ENCODE data around the gene RAI14.

RAI14 gene

GRCh38 chr5:34847056-34847455 is 190.9 kb downstream of the RAI14 start:
- TF ChIP-seq SUZ12 (IDR thresholded peaks at IDR 0.05; ENCODE audit: extremely low read depth, insufficient read depth, insufficient read length), result no peak
- TF ChIP-seq ZNF274 (IDR thresholded peaks at IDR 0.05; ENCODE audit: low read depth, low read length), result no peak
- no peak for TF ChIP-seq YY1 (IDR thresholded peaks at IDR 0.05; ENCODE audit: insufficient read depth, insufficient read length)
- no peaks in the 10 kb centered on the region for H3K9me3 ChIP-seq (ENCODE audit: insufficient read depth, low read length)
- DNase-seq (ENCODE audit: low read depth, low spot score), result no peak
- H3K36me3 ChIP-seq (ENCODE audit: insufficient read depth, insufficient read length, low read length), result no peaks in the 10 kb centered on the region
- H3K4me1 ChIP-seq (ENCODE audit: insufficient read depth, insufficient read length), result no peaks in the 10 kb centered on the region
- H3K9ac ChIP-seq (ENCODE audit: insufficient read length, low read depth), result no peak overlapping the region
- no peaks in the 10 kb centered on the region for H3K27me3 ChIP-seq (ENCODE audit: insufficient read depth, insufficient read length)
- no peak overlapping the region for H3K4me3 ChIP-seq (ENCODE audit: insufficient read length, low read depth)

GRCh38 chr5:34847552-34847951 is 191.4 kb downstream of the RAI14 start:
- TF ChIP-seq YY1 (IDR thresholded peaks at IDR 0.05; ENCODE audit: insufficient read depth, insufficient read length), result no peak
- TF ChIP-seq SUZ12 (IDR thresholded peaks at IDR 0.05; ENCODE audit: extremely low read depth, insufficient read depth, insufficient read length), result no peak
- no peak for TF ChIP-seq ZNF274 (IDR thresholded peaks at IDR 0.05; ENCODE audit: low read depth, low read length)
- Histone ChIP-seq H3K27me3 (ENCODE audit: insufficient read depth, insufficient read length) (no peaks in the 10 kb centered on the region), H3K4me1 (ENCODE audit: insufficient read depth, insufficient read length) (no peaks in the 10 kb centered on the region), H3K36me3 (ENCODE audit: insufficient read depth, insufficient read length, low read length) (no peaks in the 10 kb centered on the region), H3K4me3 (ENCODE audit: insufficient read length, low read depth) (no peak overlapping the region), H3K9me3 (ENCODE audit: insufficient read depth, low read length) (no peaks in the 10 kb centered on the region), H3K9ac (ENCODE audit: insufficient read length, low read depth) (no peak overlapping the region)
- no peak for DNase-seq (ENCODE audit: low read depth, low spot score)

GRCh38 chr5:34848230-34848629 is 192.1 kb downstream of the RAI14 start:
- no peaks in the 10 kb centered on the region for H3K9me3 ChIP-seq (ENCODE audit: insufficient read depth, low read length)
- no peaks in the 10 kb centered on the region for H3K36me3 ChIP-seq (ENCODE audit: insufficient read depth, insufficient read length, low read length)
- DNase-seq (ENCODE audit: low read depth, low spot score), result no peak
- TF ChIP-seq ZNF274 (IDR thresholded peaks at IDR 0.05; ENCODE audit: low read depth, low read length) (no peak), SUZ12 (IDR thresholded peaks at IDR 0.05; ENCODE audit: extremely low read depth, insufficient read depth, insufficient read length) (no peak), YY1 (IDR thresholded peaks at IDR 0.05; ENCODE audit: insufficient read depth, insufficient read length) (no peak)
- H3K27me3 ChIP-seq (ENCODE audit: insufficient read depth, insufficient read length), result no peaks in the 10 kb centered on the region
- H3K4me1 ChIP-seq (ENCODE audit: insufficient read depth, insufficient read length), result no peaks in the 10 kb centered on the region
- no peak overlapping the region for H3K9ac ChIP-seq (ENCODE audit: insufficient read length, low read depth)
- H3K4me3 ChIP-seq (ENCODE audit: insufficient read length, low read depth), result no peak overlapping the region

GRCh38 chr5:34849253-34849652 is 193.1 kb downstream of the RAI14 start:
- DNase-seq (ENCODE audit: low read depth, low spot score), result no peak
- Histone ChIP-seq H3K4me1 (ENCODE audit: insufficient read depth, insufficient read length) (no peaks in the 10 kb centered on the region), H3K36me3 (ENCODE audit: insufficient read depth, insufficient read length, low read length) (no peaks in the 10 kb centered on the region), H3K9me3 (ENCODE audit: insufficient read depth, low read length) (no peaks in the 10 kb centered on the region), H3K4me3 (ENCODE audit: insufficient read length, low read depth) (no peak overlapping the region), H3K27me3 (ENCODE audit: insufficient read depth, insufficient read length) (no peaks in the 10 kb centered on the region), H3K9ac (ENCODE audit: insufficient read length, low read depth) (no peak overlapping the region)
- TF ChIP-seq SUZ12 (IDR thresholded peaks at IDR 0.05; ENCODE audit: extremely low read depth, insufficient read depth, insufficient read length) (no peak), YY1 (IDR thresholded peaks at IDR 0.05; ENCODE audit: insufficient read depth, insufficient read length) (no peak), ZNF274 (IDR thresholded peaks at IDR 0.05; ENCODE audit: low read depth, low read length) (no peak)

GRCh38 chr5:34854459-34855174 is 198.5 kb downstream of the RAI14 start:
- no peak for DNase-seq (ENCODE audit: low read depth, low spot score)

GRCh38 chr5:34857161-34857560 is 201.0 kb downstream of the RAI14 start:
- H3K4me3 ChIP-seq (ENCODE audit: insufficient read length, low read depth), result no peak overlapping the region
- no peaks in the 10 kb centered on the region for H3K9me3 ChIP-seq (ENCODE audit: insufficient read depth, low read length)
- DNase-seq (ENCODE audit: low read depth, low spot score), result no peak
- H3K9ac ChIP-seq (ENCODE audit: insufficient read length, low read depth), result no peak overlapping the region
- H3K27me3 ChIP-seq (ENCODE audit: insufficient read depth, insufficient read length), result no peaks in the 10 kb centered on the region
- TF ChIP-seq YY1 (IDR thresholded peaks at IDR 0.05; ENCODE audit: insufficient read depth, insufficient read length) (no peak), SUZ12 (IDR thresholded peaks at IDR 0.05; ENCODE audit: extremely low read depth, insufficient read depth, insufficient read length) (no peak), ZNF274 (IDR thresholded peaks at IDR 0.05; ENCODE audit: low read depth, low read length) (no peak)
- no peaks in the 10 kb centered on the region for H3K4me1 ChIP-seq (ENCODE audit: insufficient read depth, insufficient read length)
- H3K36me3 ChIP-seq (ENCODE audit: insufficient read depth, insufficient read length, low read length), result no peaks in the 10 kb centered on the region

More at GRCh38 chr5:34854459-34855174, 198.5 kb downstream of the RAI14 start:
- H3K9me3 ChIP-seq (ENCODE audit: insufficient read depth, low read length), result no peaks in the 10 kb centered on the region
- no peaks in the 10 kb centered on the region for H3K36me3 ChIP-seq (ENCODE audit: insufficient read depth, insufficient read length, low read length)
- TF ChIP-seq SUZ12 (IDR thresholded peaks at IDR 0.05; ENCODE audit: extremely low read depth, insufficient read depth, insufficient read length) (no peak), YY1 (IDR thresholded peaks at IDR 0.05; ENCODE audit: insufficient read depth, insufficient read length) (no peak), ZNF274 (IDR thresholded peaks at IDR 0.05; ENCODE audit: low read depth, low read length) (no peak)
- H3K9ac ChIP-seq (ENCODE audit: insufficient read length, low read depth), result no peak overlapping the region
- no peaks in the 10 kb centered on the region for H3K27me3 ChIP-seq (ENCODE audit: insufficient read depth, insufficient read length)
- no peaks in the 10 kb centered on the region for H3K4me1 ChIP-seq (ENCODE audit: insufficient read depth, insufficient read length)
- no peak overlapping the region for H3K4me3 ChIP-seq (ENCODE audit: insufficient read length, low read depth)

GRCh38 chr5:34857894-34858293 is 201.8 kb downstream of the RAI14 start:
- no peak for TF ChIP-seq ZNF274 (IDR thresholded peaks at IDR 0.05; ENCODE audit: low read depth, low read length)
- TF ChIP-seq YY1 (IDR thresholded peaks at IDR 0.05; ENCODE audit: insufficient read depth, insufficient read length), result no peak
- TF ChIP-seq SUZ12 (IDR thresholded peaks at IDR 0.05; ENCODE audit: extremely low read depth, insufficient read depth, insufficient read length), result no peak
- no peak overlapping the region for H3K9ac ChIP-seq (ENCODE audit: insufficient read length, low read depth)
- no peak for DNase-seq (ENCODE audit: low read depth, low spot score)
- no peaks in the 10 kb centered on the region for H3K36me3 ChIP-seq (ENCODE audit: insufficient read depth, insufficient read length, low read length)
- no peaks in the 10 kb centered on the region for H3K9me3 ChIP-seq (ENCODE audit: insufficient read depth, low read length)
- no peak overlapping the region for H3K4me3 ChIP-seq (ENCODE audit: insufficient read length, low read depth)
- no peaks in the 10 kb centered on the region for H3K4me1 ChIP-seq (ENCODE audit: insufficient read depth, insufficient read length)
- H3K27me3 ChIP-seq (ENCODE audit: insufficient read depth, insufficient read length), result no peaks in the 10 kb centered on the region
